Stimulated activated naive CD8-positive, alpha-beta T cell treated with anti-CD3 and anti-CD28 coated beads, Interleukin-15, amount 100 ng/mL, for 72 hours (primary cell): ENCODE measurements around the gene PRAMEF20.
"Not testable (repeated sequence)": the region's sequence is repeated elsewhere in the genome, so short reads cannot be mapped to it uniquely, and the experiment has no call there.

Experiments
- ATAC-seq: fragments of 150-1000 bp; cut with Tn5 transposase; 2 replicates; pipeline ENCODE4 v1.10.0; 2021; ENCODE audit warnings: mild to moderate bottlenecking, moderate library complexity
- DNase-seq, 2 donors: peaks; one replicate each; pipeline ENCODE4 v3.0.0; 2021 to 2022
- H3K27ac Mint-ChIP-seq, 2 donors: one replicate each; pipeline ENCODE4 v1.8.0; 2022; ENCODE audit warnings: mild to moderate bottlenecking in 2 of 2, mixed read lengths in 2 of 2, moderate library complexity in 2 of 2
- H3K27me3 Mint-ChIP-seq: one replicate; pipeline ENCODE4 v1.8.0; 2022; ENCODE audit warnings: mixed read lengths
- H3K4me1 Mint-ChIP-seq: one replicate; pipeline ENCODE4 v1.8.0; 2022; ENCODE audit warnings: mild to moderate bottlenecking, mixed read lengths
- H3K4me3 Mint-ChIP-seq, 2 donors: one replicate each; pipeline ENCODE4 v1.8.0; 2022; ENCODE audit warnings: mild to moderate bottlenecking in 2 of 2, mixed read lengths in 2 of 2, moderate library complexity in 1 of 2
- H3K9me3 Mint-ChIP-seq, 2 donors: one replicate each; pipeline ENCODE4 v1.8.0; 2022; ENCODE audit warnings: mixed read lengths in 2 of 2

The PRAMEF20 gene

DNA sequence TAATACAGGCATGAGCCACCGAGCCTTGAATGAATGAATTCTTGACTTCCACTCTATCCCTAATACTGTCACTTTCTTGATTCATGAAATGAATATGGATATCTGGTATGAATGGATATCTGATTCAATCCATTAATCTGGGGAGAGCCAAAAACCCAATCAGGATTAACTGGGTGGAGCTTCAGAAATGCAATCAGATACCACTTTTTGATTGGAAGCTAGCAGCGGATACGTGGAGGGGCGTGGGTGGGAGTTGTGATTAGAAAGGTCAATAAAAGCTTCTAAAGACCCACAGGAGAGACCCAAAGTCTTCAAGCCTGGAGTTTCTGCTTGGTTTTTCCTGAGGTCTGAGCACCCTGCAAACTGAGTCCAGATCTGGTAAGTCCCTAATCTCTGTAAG is at the start of gene PRAMEF20:
Gene PRAMEF20, plus strand, starts transcription at position 301 of the 400 bp plus-strand sequence. CDS start 5,905 bp downstream, outside the sequence.
- not testable (repeated sequence) for ATAC-seq, H3K27ac Mint-ChIP-seq, H3K4me1 Mint-ChIP-seq, H3K9me3 Mint-ChIP-seq, H3K4me3 Mint-ChIP-seq, DNase-seq, H3K27me3 Mint-ChIP-seq

- not testable (repeated sequence) for H3K4me3 Mint-ChIP-seq, H3K27me3 Mint-ChIP-seq, DNase-seq, H3K27ac Mint-ChIP-seq, ATAC-seq, H3K4me1 Mint-ChIP-seq, H3K9me3 Mint-ChIP-seq
Measured at GRCh38 chr1:13362364-13362763, 47.9 kb upstream of the PRAMEF20 start.

DNA sequence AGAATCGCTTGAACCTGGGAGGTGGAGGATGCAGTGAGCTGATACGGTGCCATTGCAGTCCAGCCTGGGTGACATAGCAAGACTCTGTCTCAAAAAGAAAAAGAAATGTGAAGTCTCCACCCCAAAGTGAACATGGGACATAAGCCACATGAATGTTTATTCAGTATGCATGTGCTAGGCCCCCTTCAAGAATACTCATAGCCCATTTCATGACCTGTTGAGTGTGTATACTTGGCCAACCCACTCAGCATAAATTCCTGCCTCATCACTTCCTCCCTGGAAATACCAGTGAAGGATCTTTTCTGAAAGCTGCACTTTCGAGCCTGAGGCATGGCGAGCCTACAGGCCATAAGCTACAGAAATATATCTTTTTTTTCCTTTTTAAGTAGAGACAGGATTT is 45.3 kb upstream of the PRAMEF20 start:
- not testable (repeated sequence) for H3K27me3 Mint-ChIP-seq, H3K27ac Mint-ChIP-seq, H3K9me3 Mint-ChIP-seq, H3K4me1 Mint-ChIP-seq, DNase-seq, ATAC-seq, H3K4me3 Mint-ChIP-seq

DNA sequence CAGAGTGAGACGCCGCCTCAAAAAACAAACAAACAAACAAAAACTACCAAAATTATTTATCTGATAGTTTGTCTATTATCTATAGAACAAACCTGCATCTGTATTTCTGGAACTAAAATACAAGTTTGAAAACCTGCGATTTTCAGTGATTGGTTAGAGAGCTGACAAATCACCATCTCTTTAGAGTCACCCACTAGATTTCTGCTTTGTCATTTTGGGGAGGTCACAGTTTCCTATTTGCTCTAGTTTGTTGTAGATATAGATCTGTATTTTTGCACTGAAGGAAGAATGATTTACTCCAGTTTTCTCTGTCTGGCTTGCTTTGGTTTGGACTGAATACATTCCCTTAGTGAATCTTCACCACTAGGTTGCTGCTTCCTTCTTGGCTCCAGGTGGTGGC is 43.7 kb upstream of the PRAMEF20 start:
- H3K9me3 Mint-ChIP-seq, H3K27me3 Mint-ChIP-seq, H3K4me1 Mint-ChIP-seq, H3K4me3 Mint-ChIP-seq, H3K27ac Mint-ChIP-seq, DNase-seq, ATAC-seq: not testable (repeated sequence)

DNA sequence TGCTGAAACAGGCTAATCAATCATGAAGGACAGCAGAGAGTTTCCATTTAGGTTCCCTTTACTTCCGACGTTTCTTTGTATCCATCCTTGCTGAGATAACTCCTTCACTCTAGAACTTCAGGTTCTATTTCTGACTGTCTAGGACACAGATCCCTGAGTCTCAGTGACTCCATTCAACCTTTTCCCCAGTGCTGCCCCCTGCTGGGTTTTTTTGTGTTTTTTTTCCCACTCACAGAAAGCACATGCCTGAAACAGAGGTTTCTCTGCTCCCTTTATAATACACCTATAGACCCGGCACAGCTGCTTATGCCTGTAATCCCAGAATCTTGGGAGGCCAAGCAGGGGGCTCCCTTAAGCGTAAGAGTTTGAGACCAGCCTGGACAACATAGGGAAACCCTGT is 41.7 kb upstream of the PRAMEF20 start:
- H3K4me3 Mint-ChIP-seq, H3K27ac Mint-ChIP-seq, H3K27me3 Mint-ChIP-seq, H3K9me3 Mint-ChIP-seq, ATAC-seq, H3K4me1 Mint-ChIP-seq: not testable (repeated sequence)
- DNase-seq: peak; percentile 5 to 19

DNA sequence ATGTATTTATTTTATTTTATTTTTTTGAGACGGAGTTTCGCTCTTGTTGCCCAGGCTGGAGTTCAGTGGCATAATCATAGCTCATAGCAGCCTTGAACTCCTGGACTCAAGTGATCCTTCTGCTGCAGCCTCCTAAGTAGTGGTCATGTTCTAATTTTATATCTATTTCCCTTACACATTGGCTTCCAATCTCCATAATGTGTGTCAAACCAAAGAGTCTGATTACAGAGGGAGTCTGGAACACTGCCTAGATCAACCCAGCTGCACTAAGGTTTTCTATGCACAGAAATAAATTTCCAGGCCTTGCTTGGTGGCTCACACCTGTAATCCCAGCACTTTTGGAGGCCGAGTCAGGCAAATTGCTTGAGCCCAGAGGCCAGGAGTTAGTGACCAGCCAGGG is 31.3 kb upstream of the PRAMEF20 start:
- not testable (repeated sequence) for H3K27me3 Mint-ChIP-seq, ATAC-seq, H3K27ac Mint-ChIP-seq, DNase-seq, H3K4me1 Mint-ChIP-seq, H3K9me3 Mint-ChIP-seq, H3K4me3 Mint-ChIP-seq

- H3K4me1 Mint-ChIP-seq, H3K4me3 Mint-ChIP-seq, H3K9me3 Mint-ChIP-seq, ATAC-seq, DNase-seq, H3K27me3 Mint-ChIP-seq, H3K27ac Mint-ChIP-seq: not testable (repeated sequence)
Measured at GRCh38 chr1:13380380-13380779, 29.9 kb upstream of the PRAMEF20 start.

GRCh38 chr1:13389332-13389731 is 20.9 kb upstream of the PRAMEF20 start, which contains the start of gene PRAMEF17:
TSS of gene PRAMEF17 (plus strand) at chr1:13389632. CDS start at chr1:13389658, 26 bp downstream.
- not testable (repeated sequence) for H3K4me3 Mint-ChIP-seq, H3K27ac Mint-ChIP-seq, ATAC-seq, DNase-seq, H3K9me3 Mint-ChIP-seq, H3K27me3 Mint-ChIP-seq, H3K4me1 Mint-ChIP-seq

- not testable (repeated sequence) for ATAC-seq, H3K27me3 Mint-ChIP-seq, H3K9me3 Mint-ChIP-seq, H3K27ac Mint-ChIP-seq, H3K4me3 Mint-ChIP-seq, H3K4me1 Mint-ChIP-seq, DNase-seq
Measured at GRCh38 chr1:13393004-13393403, 17.2 kb upstream of the PRAMEF20 start.

DNA sequence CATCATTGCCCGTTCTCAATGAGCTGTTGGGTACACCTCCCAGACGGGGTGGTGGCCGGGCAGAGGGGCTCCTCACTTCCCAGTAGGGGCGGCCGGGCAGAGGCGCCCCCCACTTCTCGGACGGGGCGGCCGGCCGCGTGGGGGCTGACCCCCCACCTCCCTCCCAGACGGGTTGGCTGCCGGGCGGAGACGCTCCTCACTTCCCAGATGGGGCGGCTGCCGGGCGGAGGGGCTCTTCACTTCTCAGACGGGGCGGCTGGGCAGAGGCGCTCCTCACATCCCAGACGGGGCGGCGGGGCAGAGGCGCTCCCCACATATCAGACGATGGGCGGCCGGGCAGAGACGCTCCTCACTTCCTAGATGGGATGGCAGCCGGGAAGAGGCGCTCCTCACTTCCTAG is 15.5 kb upstream of the PRAMEF20 start:
- H3K4me3 Mint-ChIP-seq, H3K27me3 Mint-ChIP-seq, ATAC-seq, H3K4me1 Mint-ChIP-seq, DNase-seq, H3K27ac Mint-ChIP-seq, H3K9me3 Mint-ChIP-seq: not testable (repeated sequence)

DNA sequence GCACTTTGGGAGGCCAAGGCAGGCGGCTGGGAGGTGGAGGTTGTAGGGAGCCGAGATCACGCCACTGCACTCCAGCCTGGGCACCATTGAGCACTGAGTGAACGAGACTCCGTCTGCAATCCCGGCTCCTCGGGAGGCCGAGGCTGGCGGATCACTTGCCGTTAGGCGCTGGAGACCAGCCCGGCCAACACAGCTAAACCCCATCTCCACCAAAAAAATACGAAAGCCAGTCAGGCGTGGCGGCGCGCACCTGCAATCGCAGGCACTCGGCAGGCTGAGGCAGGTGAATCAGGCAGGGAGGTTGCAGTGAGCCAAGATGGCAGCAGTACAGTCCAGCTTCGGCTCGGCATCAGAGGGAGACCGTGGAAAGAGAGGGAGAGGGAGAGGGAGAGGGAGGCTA is 14.9 kb upstream of the PRAMEF20 start:
- not testable (repeated sequence) for ATAC-seq, H3K27me3 Mint-ChIP-seq, H3K9me3 Mint-ChIP-seq, H3K27ac Mint-ChIP-seq, H3K4me3 Mint-ChIP-seq, H3K4me1 Mint-ChIP-seq, DNase-seq

DNA sequence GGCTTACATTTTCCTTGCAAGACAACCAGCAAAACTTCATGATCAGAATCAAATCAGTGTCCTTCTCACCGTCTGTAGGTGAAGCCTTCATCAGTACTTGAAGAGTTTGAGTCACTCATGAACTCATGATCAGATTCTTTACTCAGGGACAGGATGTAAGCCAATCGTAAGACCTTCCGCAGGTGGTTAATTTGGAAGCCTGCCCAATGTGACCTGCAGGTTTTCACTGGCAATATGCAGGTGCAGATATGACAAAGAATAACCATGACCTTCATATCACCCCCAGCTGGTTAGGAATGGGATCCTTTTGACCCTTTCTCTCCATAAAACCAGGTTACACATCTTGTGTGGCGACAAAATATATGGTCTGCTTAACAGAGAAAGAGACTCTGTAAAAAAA is 2.4 kb upstream of the PRAMEF20 start:
- Mint-ChIP-seq H3K4me1 (no peaks in the 10 kb centered on the region), H3K27ac (no peak overlapping the region), H3K9me3 (no peaks in the 10 kb centered on the region), H3K4me3 (no peak overlapping the region), H3K27me3 (peaks cover 18% of the 10 kb centered on the region)
- DNase-seq (no peak), ATAC-seq (no peak)

DNA sequence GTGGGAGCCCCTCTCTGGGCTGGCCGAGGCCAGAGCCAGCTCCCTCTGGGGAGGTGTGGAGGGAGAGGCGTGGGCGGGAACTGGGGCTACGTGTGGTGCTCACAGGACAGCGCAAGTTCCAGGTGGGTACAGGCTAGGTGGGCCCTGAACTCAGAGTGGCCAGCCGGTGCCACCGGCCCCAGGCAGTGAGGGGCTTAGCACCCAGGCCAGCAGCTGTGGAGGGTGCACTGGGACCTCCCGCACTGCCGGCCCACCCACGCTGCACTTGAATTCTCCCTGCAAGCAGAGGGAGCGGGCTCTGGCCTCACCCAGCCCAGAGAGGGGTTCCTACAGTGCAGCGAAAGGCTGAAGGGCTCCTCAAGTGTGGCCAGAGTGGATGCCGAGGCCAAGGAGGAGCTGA is 20.2 kb downstream of the PRAMEF20 start:
- Mint-ChIP-seq H3K27me3 (peaks cover 6% of the 10 kb centered on the region), H3K4me3 (no peak overlapping the region), H3K27ac (no peak overlapping the region), H3K4me1 (no peaks in the 10 kb centered on the region), H3K9me3 (no peaks in the 10 kb centered on the region)
- ATAC-seq: no peak
- DNase-seq: no peak

DNA sequence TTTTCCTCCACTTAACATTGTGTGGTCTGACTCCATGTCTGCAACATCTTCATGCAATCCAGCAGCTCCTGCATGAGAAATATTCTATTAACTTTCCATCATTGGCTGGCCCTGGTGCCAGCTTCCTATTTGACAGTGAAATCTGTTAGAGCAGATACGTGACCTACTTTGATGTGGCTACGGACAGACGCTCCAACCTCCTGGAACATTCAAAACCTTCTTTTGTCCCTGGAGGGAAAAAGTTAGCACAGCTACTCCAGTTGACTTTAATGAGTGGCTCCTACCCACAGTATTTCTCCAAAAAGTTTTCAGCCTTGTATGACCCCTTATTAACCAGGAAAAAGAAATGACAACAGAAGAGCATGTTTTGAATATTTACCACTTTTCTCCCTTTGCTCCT is 22.0 kb downstream of the PRAMEF20 start:
- Mint-ChIP-seq H3K4me1 (no peaks in the 10 kb centered on the region), H3K27me3 (peaks cover 15% of the 10 kb centered on the region), H3K4me3 (no peak overlapping the region), H3K27ac (no peak overlapping the region), H3K9me3 (no peaks in the 10 kb centered on the region)
- DNase-seq: no peak
- no peak for ATAC-seq

- H3K4me3 Mint-ChIP-seq, H3K4me1 Mint-ChIP-seq, ATAC-seq, H3K9me3 Mint-ChIP-seq, DNase-seq, H3K27ac Mint-ChIP-seq: not testable (repeated sequence)
- H3K27me3 Mint-ChIP-seq: peaks cover 15% of the 10 kb centered on the region
Measured at GRCh38 chr1:13433694-13434358, 23.6 kb downstream of the PRAMEF20 start.

DNA sequence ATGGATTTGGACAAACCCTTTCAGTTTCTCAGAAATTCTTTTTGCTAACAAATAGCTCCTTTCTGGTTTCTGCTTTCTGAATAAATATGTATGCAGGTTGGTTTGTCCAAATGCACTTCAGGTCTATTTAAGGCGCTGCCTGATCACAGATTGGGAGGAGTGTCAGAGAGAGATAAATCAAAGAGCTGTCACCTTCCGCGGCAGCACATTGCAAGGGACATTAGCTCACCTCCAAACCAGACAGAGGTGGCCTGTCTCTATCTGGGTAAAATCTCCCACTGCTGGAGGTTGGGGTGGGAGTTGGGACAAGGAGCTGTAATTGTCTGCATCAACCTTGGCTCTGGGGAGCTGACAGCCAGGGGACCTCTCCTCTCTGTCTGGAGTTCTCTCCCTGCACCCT is 25.2 kb downstream of the PRAMEF20 start:
- no peak overlapping the region for H3K27ac Mint-ChIP-seq
- DNase-seq: no peak
- ATAC-seq: no peak
- no peaks in the 10 kb centered on the region for H3K9me3 Mint-ChIP-seq
- no peaks in the 10 kb centered on the region for H3K4me1 Mint-ChIP-seq
- H3K4me3 Mint-ChIP-seq: no peak overlapping the region
- H3K27me3 Mint-ChIP-seq: peaks cover 15% of the 10 kb centered on the region
